Spinal cord (tissue), 10 donors: ENCODE results near the gene ACER2. TPM values are rescaled to one million over a fixed set of nuclear protein-coding genes. Genes with fewer than 3 reads are reported as not detected.
"Not testable (repeated sequence)": the region's sequence is repeated elsewhere in the genome, so short reads cannot be mapped to it uniquely, and the experiment has no call there.

Experiments
- DNase-seq, 6 donors: peaks; one replicate each; pipeline versions ENCODE4 v3.0.0 to v3.0.0-alpha.2; 2013 to 2015; ENCODE audit warnings: low spot score in 6 of 6, low read depth in 4 of 6
- H3K27ac ChIP-seq: one replicate; pipeline ENCODE4 v1.5.1; 2013; ENCODE audit warnings: low read depth, low read length, control low read depth
- H3K27me3 ChIP-seq: one replicate; pipeline ENCODE4 v1.6.1; 2013; ENCODE audit warnings: low read length; ENCODE audit not compliant: control insufficient read depth, insufficient read depth
- H3K36me3 ChIP-seq: one replicate; pipeline ENCODE4 v1.6.1; 2013; ENCODE audit warnings: low read length; ENCODE audit not compliant: control insufficient read depth, insufficient read depth
- H3K4me1 ChIP-seq: one replicate; pipeline ENCODE4 v1.6.1; 2013; ENCODE audit warnings: low read length; ENCODE audit not compliant: control insufficient read depth, insufficient read depth
- H3K4me3 ChIP-seq: one replicate; pipeline ENCODE4 v1.5.1; 2013; ENCODE audit warnings: low read depth, low read length, control low read depth
- H3K9me3 ChIP-seq: one replicate; pipeline ENCODE4 v1.6.1; 2013; ENCODE audit warnings: low read length; ENCODE audit not compliant: control insufficient read depth, insufficient read depth
- WGBS: methylation state at CpG from one replicate; pipeline ENCODE4 v1.1.5; 2013; ENCODE audit warnings: missing lambda C conversion rate; ENCODE audit not compliant: insufficient coverage; 5-methylcytosine and 5-hydroxymethylcytosine counted together
- polyA plus RNA-seq, 2 donors: library from polyadenylated mRNA; unstranded; fragments of 120-200 nt; gene quantifications; one replicate each; pipeline ENCODE4 v1.2.1, GENCODE V29; 2013; ENCODE audit not compliant: insufficient read length in 2 of 2
- total RNA-seq, 2 donors: library from RNA; depleted of rRNA in 1 of 2; stranded (reverse); fragments of 120-200 nt in 1 of 2; fragments of >200 nt in 1 of 2; gene quantifications; one replicate each; pipeline versions ENCODE4 v1.2.3 to v1.2.4, GENCODE V29; 2013 to 2014
- donor health status: healthy.

The ACER2 gene
- total and polyA plus RNA-seq, 4 donors, result 2.7 to 3.8 (median 3.0) TPM

- H3K27me3 ChIP-seq, result no peaks in the 10 kb centered on the region
- H3K36me3 ChIP-seq, result no peaks in the 10 kb centered on the region
- H3K4me3 ChIP-seq, result no peak overlapping the region
- no CpG with 5 or more reads among the region's 3 CpGs for WGBS
- H3K9me3 ChIP-seq, result no peaks in the 10 kb centered on the region
- no peak overlapping the region for H3K27ac ChIP-seq
- no peak for DNase-seq
- no peaks in the 10 kb centered on the region for H3K4me1 ChIP-seq
These were observed 14.4 kb downstream of the ACER2 start for GRCh38 chr9:19423163-19423562.

GRCh38 chr9:19424176-19424779, 15.5 kb downstream of the ACER2 start:
- DNase-seq, result no peak
- WGBS, result 35% methylated on average over 2 of the region's 3 CpGs
- no peak overlapping the region for H3K27ac ChIP-seq
- H3K27me3 ChIP-seq, result no peaks in the 10 kb centered on the region
- H3K4me3 ChIP-seq, result no peak overlapping the region
- H3K4me1 ChIP-seq, result no peaks in the 10 kb centered on the region
- H3K9me3 ChIP-seq, result no peaks in the 10 kb centered on the region
- no peaks in the 10 kb centered on the region for H3K36me3 ChIP-seq

- H3K9me3 ChIP-seq, result no peaks in the 10 kb centered on the region
- H3K36me3 ChIP-seq, result no peaks in the 10 kb centered on the region
- no peaks in the 10 kb centered on the region for H3K27me3 ChIP-seq
- WGBS, result no CpG with 5 or more reads among the region's 2 CpGs
- no peak overlapping the region for H3K4me3 ChIP-seq
- H3K27ac ChIP-seq, result no peak overlapping the region
- no peaks in the 10 kb centered on the region for H3K4me1 ChIP-seq
- DNase-seq, result no peak
These were observed 20.8 kb downstream of the ACER2 start for GRCh38 chr9:19429595-19429994.

GRCh38 chr9:19430201-19430760, 21.5 kb downstream of the ACER2 start:
- Histone ChIP-seq H3K4me3 (no peak overlapping the region), H3K27me3 (no peaks in the 10 kb centered on the region), H3K4me1 (no peaks in the 10 kb centered on the region), H3K9me3 (no peaks in the 10 kb centered on the region), H3K27ac (no peak overlapping the region), H3K36me3 (no peaks in the 10 kb centered on the region)
- no peak for DNase-seq
- 85% methylated on average over 2 of the region's 2 CpGs for WGBS

GRCh38 chr9:19431361-19432171, 22.8 kb downstream of the ACER2 start:
- H3K27ac ChIP-seq, result no peak overlapping the region
- peak in 1 of 6 donors; percentile 9 for DNase-seq
- no peaks in the 10 kb centered on the region for H3K4me1 ChIP-seq
- H3K27me3 ChIP-seq, result no peaks in the 10 kb centered on the region
- H3K4me3 ChIP-seq, result no peak overlapping the region
- no peaks in the 10 kb centered on the region for H3K9me3 ChIP-seq
- H3K36me3 ChIP-seq, result no peaks in the 10 kb centered on the region
- 78% methylated on average over 12 of the region's 14 CpGs for WGBS

GRCh38 chr9:19432473-19432872, 23.7 kb downstream of the ACER2 start:
- H3K4me1 ChIP-seq, result no peaks in the 10 kb centered on the region
- no peaks in the 10 kb centered on the region for H3K36me3 ChIP-seq
- DNase-seq, result no peak
- H3K9me3 ChIP-seq, result no peaks in the 10 kb centered on the region
- H3K27ac ChIP-seq, result no peak overlapping the region
- H3K4me3 ChIP-seq, result no peak overlapping the region
- no peaks in the 10 kb centered on the region for H3K27me3 ChIP-seq

GRCh38 chr9:19433729-19434128, 24.9 kb downstream of the ACER2 start:
- not testable (repeated sequence) for H3K27me3 ChIP-seq, DNase-seq, H3K27ac ChIP-seq, H3K9me3 ChIP-seq, H3K36me3 ChIP-seq, H3K4me1 ChIP-seq, H3K4me3 ChIP-seq
- WGBS, result 97% methylated on average over 5 of the region's 35 CpGs

- no peak overlapping the region for H3K27ac ChIP-seq
- H3K36me3 ChIP-seq, result peaks cover 2% of the 10 kb centered on the region
- H3K4me1 ChIP-seq, result no peaks in the 10 kb centered on the region
- 82% methylated on average over 1 of the region's 1 CpG for WGBS
- no peaks in the 10 kb centered on the region for H3K9me3 ChIP-seq
- DNase-seq, result no peak
- no peak overlapping the region for H3K4me3 ChIP-seq
- H3K27me3 ChIP-seq, result no peaks in the 10 kb centered on the region
These were observed 31.6 kb downstream of the ACER2 start for GRCh38 chr9:19440376-19440775.

- H3K4me3 ChIP-seq, result no peak overlapping the region
- 99% methylated on average over 5 of the region's 5 CpGs for WGBS
- H3K36me3 ChIP-seq, result peaks cover 2% of the 10 kb centered on the region
- no peaks in the 10 kb centered on the region for H3K9me3 ChIP-seq
- no peaks in the 10 kb centered on the region for H3K27me3 ChIP-seq
- H3K4me1 ChIP-seq, result no peaks in the 10 kb centered on the region
- no peak overlapping the region for H3K27ac ChIP-seq
- no peak for DNase-seq
These were observed 32.2 kb downstream of the ACER2 start for GRCh38 chr9:19440823-19441580.
